HepG2 (cell line): ENCODE data around the gene THSD8. TPM values are rescaled to one million over a fixed set of nuclear protein-coding genes. Genes with fewer than 3 reads are reported as not detected.

Source experiments
- CENPX ChIP-seq: sonication (generic); formaldehyde crosslinking; IDR thresholded peaks from 2 replicates; pipeline ENCODE4 v1.9.0; 2021; ENCODE audit warnings: mild to moderate bottlenecking, missing genetic modification reagents, moderate library complexity
- EZH2 ChIP-seq: conservative IDR thresholded peaks from 2 replicates; pipeline ENCODE4 v1.6.1; 2012; ENCODE audit warnings: mild to moderate bottlenecking, low read depth, low read length, moderate library complexity
- FOXP4 ChIP-seq: sonication (generic); formaldehyde crosslinking; IDR thresholded peaks from 2 replicates; pipeline ENCODE4 v1.4.0; 2020; ENCODE audit warnings: missing genetic modification reagents
- GPN1 ChIP-seq: sonication (generic); formaldehyde crosslinking; IDR thresholded peaks from 2 replicates; pipeline ENCODE4 v1.5.1; 2020; ENCODE audit warnings: missing genetic modification reagents, borderline replicate concordance
- HDAC2 ChIP-seq: sonication (generic); formaldehyde crosslinking; IDR thresholded peaks from 2 replicates; pipeline ENCODE4 v1.4.0; 2020; ENCODE audit warnings: missing genetic modification reagents
- ISL2 ChIP-seq: sonication (generic); formaldehyde crosslinking; IDR thresholded peaks from 2 replicates; pipeline ENCODE4 v1.5.0; 2020; ENCODE audit warnings: missing genetic modification reagents
- ISX ChIP-seq: sonication (generic); formaldehyde crosslinking; conservative IDR thresholded peaks from 2 replicates; pipeline ENCODE4 v1.5.0; 2020; ENCODE audit warnings: missing genetic modification reagents
- LCORL ChIP-seq, 2 experiments: fragments of 450-650 bp in 1 of 2; sonication (generic) in 1 of 2; formaldehyde crosslinking in 1 of 2; IDR thresholded peaks; 2 replicates each; pipeline versions ENCODE4 v1.5.0 to v1.6.1; 2017 to 2020; ENCODE audit warnings: antibody characterized with exemption in 1 of 2, missing genetic modification reagents in 1 of 2
- MEIS1 ChIP-seq: sonication (generic); formaldehyde crosslinking; IDR thresholded peaks from 2 replicates; pipeline ENCODE4 v1.9.0; 2021; ENCODE audit warnings: mild to moderate bottlenecking, missing genetic modification reagents, moderate library complexity, borderline replicate concordance
- PPARG ChIP-seq: conservative IDR thresholded peaks from 2 replicates; pipeline ENCODE4 v1.6.1; 2016; ENCODE audit warnings: missing biosample characterization, missing genetic modification reagents
- SAP130 ChIP-seq: IDR thresholded peaks from 2 replicates; pipeline ENCODE4 v1.6.1; 2016; ENCODE audit warnings: low read depth
- SMARCC2 ChIP-seq: fragments of 450-650 bp; IDR thresholded peaks from 2 replicates; pipeline ENCODE4 v1.6.1; 2017; ENCODE audit warnings: antibody characterized with exemption, mild to moderate bottlenecking
- SUZ12 ChIP-seq: fragments of 150-350 bp; IDR thresholded peaks from 2 replicates; pipeline ENCODE4 v1.6.1; 2014; ENCODE audit warnings: low read depth, low read length
- TMF1 ChIP-seq: sonication (generic); formaldehyde crosslinking; IDR thresholded peaks from 2 replicates; pipeline ENCODE4 v1.8.1; 2022; ENCODE audit warnings: low read depth, missing genetic modification reagents
- TRIM24 ChIP-seq: sonication (generic); formaldehyde crosslinking; IDR thresholded peaks from 2 replicates; pipeline ENCODE4 v1.8.0; 2022; ENCODE audit warnings: mild to moderate bottlenecking, missing genetic modification reagents
- YY1 ChIP-seq: IDR thresholded peaks from 2 replicates; pipeline ENCODE4 v1.6.1; 2011; ENCODE audit warnings: low read length, low read depth, moderate library complexity, mild to moderate bottlenecking; ENCODE audit not compliant: insufficient read depth, insufficient replicate concordance
- ZBTB7B ChIP-seq: sonication (generic); formaldehyde crosslinking; IDR thresholded peaks from 2 replicates; pipeline ENCODE4 v1.4.0; 2020; ENCODE audit warnings: missing genetic modification reagents
- ZNF138 ChIP-seq: sonication (generic); formaldehyde crosslinking; IDR thresholded peaks from 2 replicates; pipeline ENCODE4 v1.5.0; 2020; ENCODE audit warnings: mild to moderate bottlenecking, low read depth, missing genetic modification reagents
- ZNF558 ChIP-seq: sonication (generic); formaldehyde crosslinking; IDR thresholded peaks from 2 replicates; pipeline ENCODE4 v1.9.0; 2022; ENCODE audit warnings: mild to moderate bottlenecking, missing genetic modification reagents, borderline replicate concordance
- ZSCAN5A ChIP-seq: sonication (generic); formaldehyde crosslinking; IDR thresholded peaks from 2 replicates; pipeline ENCODE4 v1.8.0; 2022; ENCODE audit warnings: mild to moderate bottlenecking, missing genetic modification reagents, borderline replicate concordance
- polyA plus RNA-seq, 8 experiments: library from polyadenylated mRNA; depleted of rRNA in 3 of 8; stranded (reverse) in 7 of 8; unstranded in 1 of 8; fragments of >200 nt; fragmentation: Illumina TruSeq in 4 of 8; extraction: Trizol in 4 of 8; gene quantifications; 2 replicates each; pipeline versions ENCODE4 v1.2.1 to v1.2.3, GENCODE V29; 2011 to 2016; ENCODE audit warnings: low read depth in 4 of 8, missing spikeins in 1 of 8, mixed read lengths in 1 of 8; ENCODE audit not compliant: insufficient read depth in 1 of 8
- total RNA-seq, 5 experiments: library from RNA; depleted of rRNA; stranded (reverse); fragments of >200 nt; fragmentation: Illumina TruSeq; extraction: Trizol; gene quantifications; 2 replicates each; pipeline ENCODE4 v1.2.3, GENCODE V29; 2016; ENCODE audit warnings: low read depth in 1 of 5
- TF ChIP-seq, protein P1 (sequence below): sonication (generic); formaldehyde crosslinking; IDR thresholded peaks from 2 replicates; pipeline ENCODE4 v1.5.1; 2020; ENCODE audit warnings: mild to moderate bottlenecking, missing genetic modification reagents, borderline replicate concordance
- TF ChIP-seq, protein P2 (sequence below): sonication (generic); formaldehyde crosslinking; IDR thresholded peaks from 2 replicates; pipeline ENCODE4 v1.4.0; 2020; ENCODE audit warnings: mild to moderate bottlenecking, missing genetic modification reagents

The THSD8 gene
- total and polyA plus RNA-seq, 2 of the 13 experiments (the other 11 are each of a cell fraction or from before 2014, with no cell fraction given), result 4.8 to 14.9 TPM

- no peak for TF ChIP-seq SUZ12
- TF ChIP-seq ZNF138 (CRISPR knock-in tag), result no peak
- peak; percentile 51 for TF ChIP-seq YY1
- no peak for TF ChIP-seq ZNF558 (CRISPR knock-in tag)
- no peak for TF ChIP-seq TMF1
- TF ChIP-seq, protein P1, sequence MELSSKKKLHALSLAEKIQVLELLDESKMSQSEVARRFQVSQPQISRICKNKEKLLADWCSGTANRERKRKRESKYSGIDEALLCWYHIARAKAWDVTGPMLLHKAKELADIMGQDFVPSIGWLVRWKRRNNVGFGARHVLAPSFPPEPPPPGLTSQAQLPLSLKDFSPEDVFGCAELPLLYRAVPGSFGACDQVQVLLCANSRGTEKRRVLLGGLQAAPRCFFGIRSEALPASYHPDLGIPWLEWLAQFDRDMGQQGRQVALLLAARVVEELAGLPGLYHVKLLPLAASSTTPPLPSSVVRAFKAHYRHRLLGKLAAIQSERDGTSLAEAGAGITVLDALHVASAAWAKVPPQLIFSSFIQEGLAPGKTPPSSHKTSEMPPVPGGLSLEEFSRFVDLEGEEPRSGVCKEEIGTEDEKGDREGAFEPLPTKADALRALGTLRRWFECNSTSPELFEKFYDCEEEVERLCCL, result no peak
- TF ChIP-seq EZH2, result no peak
- TF ChIP-seq PPARG (CRISPR knock-in tag), result peak; percentile 46; the same call in 1 of the 2 replicates
- TF ChIP-seq CENPX (CRISPR knock-in tag), result no peak
- peak; percentile 71; the same call in 1 of the 2 replicates for TF ChIP-seq MEIS1 (CRISPR knock-in tag)
- TF ChIP-seq ISX, result no peak
- TF ChIP-seq GPN1 (CRISPR knock-in tag), result no peak
- TF ChIP-seq ZBTB7B (CRISPR knock-in tag), result peak; percentile 34; the same call in 1 of the 2 replicates
- peak; percentile 42; the same call in 1 of the 2 replicates for TF ChIP-seq SAP130 (CRISPR knock-in tag)
- TF ChIP-seq LCORL (IDR thresholded peaks at IDR 0.05), result no peak
- peak; percentile 32; the same call in 1 of the 2 replicates for TF ChIP-seq LCORL (CRISPR knock-in tag; IDR thresholded peaks at IDR 0.05)
- no peak for TF ChIP-seq SMARCC2
- TF ChIP-seq FOXP4 (CRISPR knock-in tag), result no peak
- TF ChIP-seq ISL2 (CRISPR knock-in tag), result no peak
- TF ChIP-seq, protein P2, sequence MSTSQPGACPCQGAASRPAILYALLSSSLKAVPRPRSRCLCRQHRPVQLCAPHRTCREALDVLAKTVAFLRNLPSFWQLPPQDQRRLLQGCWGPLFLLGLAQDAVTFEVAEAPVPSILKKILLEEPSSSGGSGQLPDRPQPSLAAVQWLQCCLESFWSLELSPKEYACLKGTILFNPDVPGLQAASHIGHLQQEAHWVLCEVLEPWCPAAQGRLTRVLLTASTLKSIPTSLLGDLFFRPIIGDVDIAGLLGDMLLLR (CRISPR knock-in tag), result peak; percentile 46; the same call in 1 of the 2 replicates
- no peak for TF ChIP-seq TRIM24 (CRISPR knock-in tag)
- TF ChIP-seq HDAC2 (CRISPR knock-in tag), result 0 out of 2 replicates have a peak, but pooled peaks have one; percentile 14
- no peak for TF ChIP-seq ZSCAN5A (CRISPR knock-in tag)
These were observed 45.6 kb downstream of the THSD8 start (continued) for GRCh38 chr19:12847159-12848139.
